HG03095 (cell line): ENCODE results near the gene PHYHD1.
A peak's percentile ranks its signal among the peaks of the same experiment; 100 is the strongest.
"Not testable (repeated sequence)": the region's sequence is repeated elsewhere in the genome, so short reads cannot be mapped to it uniquely, and the experiment has no call there.

Experiments used
- ATAC-seq: cut with Tn5 transposase; IDR thresholded peaks from one replicate; pipeline ENCODE4 v1.9.1; 2021; ENCODE audit warnings: moderate library complexity; ENCODE audit not compliant: unreplicated experiment

Gene PHYHD1

DNA sequence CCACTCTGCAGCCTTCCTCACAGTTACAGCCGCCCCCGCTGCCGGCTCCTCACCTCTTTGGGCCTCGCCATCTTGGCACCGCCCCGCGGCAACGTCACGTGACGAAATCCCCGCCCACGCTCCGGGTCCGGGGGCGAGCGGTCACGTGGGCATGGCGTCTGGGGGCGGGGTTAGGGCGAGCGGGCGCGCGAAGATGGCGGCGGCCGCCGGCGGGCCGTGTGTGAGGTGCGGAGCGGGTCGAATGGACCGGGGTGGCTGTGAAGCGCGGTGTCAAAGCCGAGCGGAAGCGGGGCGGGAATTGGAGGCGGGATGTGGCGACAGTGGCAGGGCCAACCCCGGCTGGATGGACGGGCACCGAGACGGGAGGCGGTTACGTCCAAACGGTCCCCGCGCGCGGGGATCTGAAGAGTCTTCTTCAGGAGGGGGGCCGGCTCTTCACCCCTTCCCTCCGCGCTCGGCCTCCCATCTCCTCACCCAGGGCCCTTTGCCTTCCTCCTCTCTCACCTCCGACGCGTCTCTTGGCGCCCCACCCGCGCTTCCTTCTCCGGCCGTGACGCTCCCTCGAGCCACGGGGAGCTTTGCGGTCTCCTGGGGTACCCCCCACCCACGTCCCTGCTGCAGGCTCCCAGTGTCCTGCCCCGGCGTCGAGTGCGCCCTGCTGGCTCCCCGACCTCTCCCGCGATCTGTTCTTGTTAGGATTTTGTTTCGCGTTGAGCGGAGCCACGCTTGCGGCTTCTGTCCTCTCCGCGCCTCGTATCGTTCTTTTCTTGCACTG lies 26.9 kb downstream of the PHYHD1 start, which contains the start of the genes DOLK and NUP188:
TSS of gene DOLK (minus strand) at position 77 of the 775 bp plus-strand sequence. CDS start 300 bp downstream, outside the sequence.
TSS of gene NUP188 (plus strand) at position 173 of the 775 bp plus-strand sequence. CDS start at position 194, 21 bp downstream.
- peak; percentile 61 for ATAC-seq

DNA sequence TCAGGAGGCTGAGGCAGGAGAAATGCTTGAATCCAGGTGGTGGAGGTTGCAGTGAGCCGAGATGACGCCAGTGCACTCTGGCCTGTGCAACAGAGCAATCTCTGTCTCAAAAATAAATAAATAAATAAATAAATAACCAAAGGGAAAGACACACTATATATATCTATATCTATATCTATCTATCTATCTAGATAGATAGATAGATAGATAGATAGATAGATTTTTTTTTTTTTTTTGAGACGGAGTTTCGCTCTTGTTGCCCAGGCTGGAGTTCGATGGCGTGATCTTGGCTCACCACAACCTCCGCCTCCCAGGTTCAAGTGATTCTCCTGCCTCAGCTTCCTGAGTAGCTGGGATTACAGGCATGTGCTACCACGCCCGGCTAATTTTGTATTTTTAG lies 40.6 kb downstream of the PHYHD1 start:
- not testable (repeated sequence) for ATAC-seq

DNA sequence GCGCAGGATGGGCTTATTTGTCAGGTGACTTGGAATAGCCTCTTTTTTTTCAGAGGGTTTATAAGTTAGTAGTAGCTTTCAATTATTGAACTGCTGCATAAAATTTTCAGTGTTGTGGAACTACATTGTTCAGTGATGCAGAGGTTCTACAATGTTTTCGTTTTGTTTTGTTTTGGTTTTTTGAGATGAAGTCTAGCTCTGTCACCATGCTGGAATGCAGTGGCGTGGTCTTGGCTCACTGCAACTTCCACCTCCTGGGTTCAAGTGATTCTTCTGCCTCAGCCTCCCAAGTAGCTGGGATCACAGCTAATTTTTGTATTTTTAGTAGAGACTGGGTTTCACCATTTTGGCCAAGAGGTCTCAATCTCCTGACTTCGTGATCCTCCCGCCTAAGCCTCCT lies 48.7 kb downstream of the PHYHD1 start:
- no peak for ATAC-seq

DNA sequence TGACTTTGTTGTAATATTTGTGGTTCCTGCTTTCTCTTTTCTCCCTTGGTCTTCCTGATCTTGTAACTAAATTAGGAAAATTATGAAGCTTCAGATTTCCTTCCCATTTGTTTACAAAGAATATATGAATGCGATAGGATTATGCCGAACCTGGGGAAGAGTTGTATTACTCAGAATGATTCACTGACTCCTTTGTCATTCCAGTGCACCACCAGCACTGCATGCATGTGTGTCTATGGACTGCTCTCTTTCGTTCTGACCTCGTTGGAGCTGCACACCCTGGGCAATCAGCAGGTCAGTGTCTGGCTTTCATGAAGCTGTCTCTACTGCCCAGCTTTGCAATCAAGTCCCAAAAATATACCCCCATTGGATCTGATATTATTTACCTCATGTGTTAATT lies 52.2 kb downstream of the PHYHD1 start:
- no peak for ATAC-seq

- ATAC-seq: no peak
Measured at GRCh38 chr9:128979111-128979510, 58.3 kb downstream of the PHYHD1 start.

- no peak for ATAC-seq
Measured at GRCh38 chr9:128983536-128983935, 62.8 kb downstream of the PHYHD1 start.

GRCh38 chr9:128986671-128987070 lies 65.9 kb downstream of the PHYHD1 start:
- no peak for ATAC-seq

GRCh38 chr9:128987805-128988204 lies 67.0 kb downstream of the PHYHD1 start:
- ATAC-seq: no peak
